HG03558 (cell line): ENCODE results near the gene CAP2.

Experiments used
- ATAC-seq: cut with Tn5 transposase; IDR thresholded peaks from one replicate; pipeline ENCODE4 v1.9.1; 2021; ENCODE audit warnings: moderate number of reproducible peaks; ENCODE audit not compliant: unreplicated experiment; ENCODE audit errors: extremely low read depth

CAP2 gene

GRCh38 chr6:17599877-17600526, 206.6 kb downstream of the CAP2 start, which contains the start of gene FAM8A1:
TSS of gene FAM8A1 (plus strand) at chr6:17600302. CDS start at chr6:17600410, 108 bp downstream.
- ATAC-seq = peak; percentile 67

GRCh38 chr6:17600527-17601385, 207.4 kb downstream of the CAP2 start:
- peak; percentile 29 for ATAC-seq

- ATAC-seq = no peak
Observed at GRCh38 chr6:17601386-17601703, 207.9 kb downstream of the CAP2 start.

- no peak for ATAC-seq
Observed at GRCh38 chr6:17602888-17603287, 209.5 kb downstream of the CAP2 start.

GRCh38 chr6:17606606-17607005, 213.2 kb downstream of the CAP2 start:
- no peak for ATAC-seq
